Nephron progenitor cell (in vitro differentiated cells): Measurements from ENCODE around the gene JDP2.

Experiments
- DNase-seq: peaks from one replicate; pipeline ENCODE4 v3.0.0; 2021
- H3K27ac Mint-ChIP-seq: 2 replicates; pipeline ENCODE4 v1.8.0; 2021; ENCODE audit warnings: mild to moderate bottlenecking, moderate library complexity, mixed read lengths
- H3K27me3 Mint-ChIP-seq: 2 replicates; pipeline ENCODE4 v1.8.0; 2021; ENCODE audit warnings: mild to moderate bottlenecking, low read depth, mixed read lengths; ENCODE audit not compliant: poor library complexity
- H3K36me3 Mint-ChIP-seq: 2 replicates; pipeline ENCODE4 v1.8.0; 2021; ENCODE audit warnings: low read depth, mixed read lengths
- H3K4me1 Mint-ChIP-seq: 2 replicates; pipeline ENCODE4 v1.8.0; 2021; ENCODE audit warnings: mixed read lengths
- H3K4me3 Mint-ChIP-seq: 2 replicates; pipeline ENCODE4 v1.8.0; 2021; ENCODE audit warnings: mild to moderate bottlenecking, moderate library complexity, mixed read lengths
- H3K9me3 Mint-ChIP-seq: 2 replicates; pipeline ENCODE4 v1.8.0; 2021; ENCODE audit warnings: mild to moderate bottlenecking, moderate library complexity, mixed read lengths
- CTCF ChIP-seq: fragments of 200-600 bp; sonication (generic); IDR thresholded peaks from 2 replicates; pipeline ENCODE4 v1.5.0; 2021; ENCODE audit warnings: antibody characterized with exemption

JDP2 gene

GRCh38 chr14:75497701-75498100, 69.9 kb downstream of the JDP2 start:
- TF ChIP-seq CTCF, result no peak
- H3K27ac Mint-ChIP-seq, result no peak overlapping the region
- H3K4me1 Mint-ChIP-seq, result peaks cover 33% of the 10 kb centered on the region
- no peaks in the 10 kb centered on the region for H3K9me3 Mint-ChIP-seq
- H3K27me3 Mint-ChIP-seq, result peaks cover 2% of the 10 kb centered on the region
- H3K4me3 Mint-ChIP-seq, result no peak overlapping the region
- no peaks in the 10 kb centered on the region for H3K36me3 Mint-ChIP-seq
- DNase-seq, result no peak

DNA sequence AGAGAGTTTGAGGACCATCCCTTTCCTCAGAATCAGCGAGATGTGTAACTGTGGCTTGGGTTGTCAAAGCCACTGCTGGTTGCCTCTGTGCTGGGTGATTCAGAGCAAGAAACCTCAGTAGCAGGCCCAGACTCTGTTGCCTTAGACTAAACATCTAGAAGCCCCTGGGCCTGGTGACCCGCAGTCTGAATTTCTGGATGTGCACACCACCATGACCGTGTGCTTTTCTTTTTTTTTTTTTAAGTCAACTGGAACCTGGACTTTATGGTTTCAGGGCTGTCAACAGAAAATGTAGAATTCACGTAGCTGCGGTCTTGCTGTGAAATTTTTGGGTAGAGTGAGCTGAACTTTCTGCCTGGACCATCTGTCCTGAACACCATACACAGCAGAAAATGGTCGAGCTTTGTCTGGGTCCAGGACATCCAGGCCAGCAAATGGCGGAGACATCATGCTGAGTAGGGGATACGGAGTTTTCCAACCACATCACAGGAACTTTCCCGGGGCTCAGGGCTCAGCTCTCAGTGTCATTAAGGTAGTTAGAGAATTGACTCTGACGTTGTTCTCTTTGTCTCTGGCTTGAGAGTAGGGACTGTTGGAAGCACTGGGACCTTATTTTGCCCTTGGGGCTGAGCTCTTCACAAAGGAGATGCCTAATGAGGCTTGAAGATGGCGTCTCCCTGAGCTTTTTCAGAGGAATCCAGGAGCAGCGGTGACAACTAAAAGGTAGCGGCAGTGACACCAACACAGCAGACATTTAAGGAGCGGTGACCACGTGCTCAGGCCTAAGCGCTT, 71.5 kb downstream of the JDP2 start:
- Mint-ChIP-seq H3K9me3 (no peaks in the 10 kb centered on the region), H3K36me3 (no peaks in the 10 kb centered on the region), H3K4me1 (peaks cover 20% of the 10 kb centered on the region), H3K27ac (peak overlapping the region; percentile 84), H3K4me3 (no peak overlapping the region), H3K27me3 (peaks cover 2% of the 10 kb centered on the region)
- DNase-seq, result no peak
- TF ChIP-seq CTCF, result no peak

DNA sequence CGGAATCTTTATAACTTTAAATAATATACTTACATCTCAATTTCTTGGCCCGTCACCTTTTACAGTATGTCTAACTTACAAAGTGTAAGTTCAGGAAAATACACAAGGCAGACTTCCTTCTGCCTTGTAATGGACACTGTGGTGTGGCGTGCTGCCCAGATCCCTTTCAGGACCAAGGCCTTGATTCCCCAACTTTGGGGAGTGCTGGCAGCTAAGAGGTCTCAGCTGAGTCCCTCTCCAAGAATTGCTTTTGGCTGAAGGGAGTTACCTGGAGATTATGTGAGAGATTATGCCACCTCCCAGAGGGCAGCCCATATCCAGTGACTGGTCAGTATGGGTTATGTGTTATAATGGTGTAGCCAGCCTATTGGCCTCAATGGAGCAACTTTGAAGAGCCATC, 73.3 kb downstream of the JDP2 start:
- Mint-ChIP-seq H3K9me3 (peaks cover 4% of the 10 kb centered on the region), H3K4me3 (no peak overlapping the region), H3K4me1 (peaks cover 8% of the 10 kb centered on the region), H3K36me3 (no peaks in the 10 kb centered on the region), H3K27ac (no peak overlapping the region), H3K27me3 (peaks cover 2% of the 10 kb centered on the region)
- no peak for TF ChIP-seq CTCF
- no peak for DNase-seq

- no peak overlapping the region for H3K27ac Mint-ChIP-seq
- no peaks in the 10 kb centered on the region for H3K36me3 Mint-ChIP-seq
- DNase-seq, result no peak
- H3K27me3 Mint-ChIP-seq, result no peaks in the 10 kb centered on the region
- no peak overlapping the region for H3K4me3 Mint-ChIP-seq
- TF ChIP-seq CTCF, result no peak
- peaks cover 20% of the 10 kb centered on the region for H3K9me3 Mint-ChIP-seq
- peaks cover 3% of the 10 kb centered on the region for H3K4me1 Mint-ChIP-seq
Observed at GRCh38 chr14:75504411-75504810, 76.6 kb downstream of the JDP2 start.

GRCh38 chr14:75506930-75507329, 79.1 kb downstream of the JDP2 start:
- no peak overlapping the region for H3K27ac Mint-ChIP-seq
- H3K36me3 Mint-ChIP-seq, result no peaks in the 10 kb centered on the region
- H3K4me1 Mint-ChIP-seq, result no peaks in the 10 kb centered on the region
- DNase-seq, result no peak
- H3K4me3 Mint-ChIP-seq, result no peak overlapping the region
- no peaks in the 10 kb centered on the region for H3K27me3 Mint-ChIP-seq
- TF ChIP-seq CTCF, result no peak
- H3K9me3 Mint-ChIP-seq, result peaks cover 39% of the 10 kb centered on the region

DNA sequence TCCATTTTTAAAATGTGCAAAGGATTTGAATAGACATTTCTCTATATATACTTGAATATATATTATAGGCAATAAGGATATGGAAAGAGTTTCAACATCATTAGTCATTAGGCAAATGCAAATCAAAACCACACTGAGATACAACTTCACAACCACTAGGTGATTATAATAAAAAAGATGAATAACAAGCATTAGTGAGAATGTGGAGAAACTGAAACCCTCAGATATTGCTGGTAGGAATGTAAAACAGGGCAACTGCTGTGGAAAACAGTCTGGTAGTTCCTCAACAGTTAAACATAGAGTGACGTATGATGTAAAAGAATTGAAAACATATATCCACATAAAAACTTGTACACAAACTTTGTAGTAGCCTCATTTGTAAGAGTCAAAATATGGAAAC, 82.7 kb downstream of the JDP2 start:
- DNase-seq, result no peak
- peaks cover 39% of the 10 kb centered on the region for H3K9me3 Mint-ChIP-seq
- peaks cover 4% of the 10 kb centered on the region for H3K27me3 Mint-ChIP-seq
- H3K4me1 Mint-ChIP-seq, result peaks cover 6% of the 10 kb centered on the region
- TF ChIP-seq CTCF, result no peak
- H3K27ac Mint-ChIP-seq, result no peak overlapping the region
- no peaks in the 10 kb centered on the region for H3K36me3 Mint-ChIP-seq
- no peak overlapping the region for H3K4me3 Mint-ChIP-seq
